Heart left ventricle (tissue), 13 donors: ENCODE measurements around the gene ASL.

Experiments
- POLR2A ChIP-seq, 2 donors: fragments of 450-650 bp; IDR thresholded peaks; one replicate each; pipeline ENCODE4 v1.6.1; 2017; ENCODE audit warnings: antibody characterized with exemption in 2 of 2, mild to moderate bottlenecking in 2 of 2, moderate library complexity in 2 of 2
- TF ChIP-seq, protein P1 (sequence below), 12 donors: fragments of 200-600 bp; sonication (generic) in 4 of 12; IDR thresholded peaks; one replicate each; pipeline versions ENCODE4 v1.5.0 to v1.8.0; 2018 to 2022; ENCODE audit warnings: antibody characterized with exemption in 12 of 12, mild to moderate bottlenecking in 5 of 12
- donor health status: ischemic (EF 13 %, LVEDD 7.1; RV severe dilation, severe dysfunction).
- donor health status: DM: no; HTN: yes; CAD: no.
- donor health status: DM: no; HTN: no; CAD: no.
- donor health status: ischemic (EF 25% LVEDD 6.9; RV normal size, moderate dysfunction).
- donor health status: ischemic (EF 25% LVEDD 5.7; RV mildly dilated, moderate dysfunction).
- donor health status: ischemic (EF 35%, LVEDD 5.7; RV mildly dilated, moderate dysfunction).
- donor health status: nonischemic (EF 11% LVEDD 7.7; RV severe dilation, severe dysfunction).
- donor health status: DM: yes; HTN: yes; CAD: no.
- donor health status: PGD.
- donor health status: ischemic (EF 29% LVEDD 5.4; RV normal size, mild dysfunction).
- donor health status: nonischemic (EF 23%, LVEDD 6.1; RV moderate dilation, normal function).

DNA sequence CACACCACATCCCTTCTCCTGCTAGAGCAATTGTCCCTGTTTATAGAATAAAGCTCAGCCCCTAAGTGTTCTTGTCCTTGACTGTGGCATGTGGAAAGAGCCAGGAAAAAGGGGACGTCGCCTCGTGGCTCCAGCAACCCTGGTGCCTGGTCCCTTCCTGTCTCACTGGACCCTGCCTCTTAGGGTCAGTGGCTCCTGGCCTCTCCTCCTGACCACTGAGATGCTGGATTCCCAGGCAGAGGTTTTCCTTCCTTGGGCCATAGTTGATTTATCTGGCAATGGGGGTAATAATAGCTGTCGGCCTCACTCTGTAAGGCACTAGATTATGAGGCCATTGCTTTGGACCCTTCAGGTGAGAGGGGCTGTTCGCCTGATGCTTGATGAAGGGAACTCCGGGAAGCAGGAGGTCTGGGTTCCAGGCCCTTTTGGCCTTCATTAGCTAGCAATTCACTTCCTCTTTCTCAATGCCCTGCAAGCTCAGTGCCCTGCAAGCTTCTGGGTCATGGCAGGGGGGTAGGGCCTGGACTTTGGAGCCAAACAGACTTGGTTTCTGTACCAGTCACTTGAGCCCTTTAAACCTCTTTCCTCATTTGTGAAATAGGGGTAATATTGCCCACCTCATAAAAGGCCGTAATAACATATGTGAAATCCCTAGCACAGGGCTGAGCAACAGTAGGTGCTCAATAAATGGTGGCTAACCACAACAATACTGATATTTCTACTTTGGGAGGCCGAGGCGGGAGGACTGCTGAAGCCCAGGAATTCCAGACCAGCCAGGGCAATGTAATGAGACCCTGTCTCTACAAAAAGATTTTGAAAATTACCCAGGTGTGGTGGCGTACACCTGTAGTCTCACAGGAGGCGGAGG lies 1.1 kb downstream of the ASL start:
- TF ChIP-seq, protein P1, sequence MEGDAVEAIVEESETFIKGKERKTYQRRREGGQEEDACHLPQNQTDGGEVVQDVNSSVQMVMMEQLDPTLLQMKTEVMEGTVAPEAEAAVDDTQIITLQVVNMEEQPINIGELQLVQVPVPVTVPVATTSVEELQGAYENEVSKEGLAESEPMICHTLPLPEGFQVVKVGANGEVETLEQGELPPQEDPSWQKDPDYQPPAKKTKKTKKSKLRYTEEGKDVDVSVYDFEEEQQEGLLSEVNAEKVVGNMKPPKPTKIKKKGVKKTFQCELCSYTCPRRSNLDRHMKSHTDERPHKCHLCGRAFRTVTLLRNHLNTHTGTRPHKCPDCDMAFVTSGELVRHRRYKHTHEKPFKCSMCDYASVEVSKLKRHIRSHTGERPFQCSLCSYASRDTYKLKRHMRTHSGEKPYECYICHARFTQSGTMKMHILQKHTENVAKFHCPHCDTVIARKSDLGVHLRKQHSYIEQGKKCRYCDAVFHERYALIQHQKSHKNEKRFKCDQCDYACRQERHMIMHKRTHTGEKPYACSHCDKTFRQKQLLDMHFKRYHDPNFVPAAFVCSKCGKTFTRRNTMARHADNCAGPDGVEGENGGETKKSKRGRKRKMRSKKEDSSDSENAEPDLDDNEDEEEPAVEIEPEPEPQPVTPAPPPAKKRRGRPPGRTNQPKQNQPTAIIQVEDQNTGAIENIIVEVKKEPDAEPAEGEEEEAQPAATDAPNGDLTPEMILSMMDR (IDR thresholded peaks at IDR 0.05), result no peak
- no peak for TF ChIP-seq POLR2A (IDR thresholded peaks at IDR 0.05)
